H1 (cell line): ENCODE measurements around the gene IGBP1. TPM values are rescaled to one million over a fixed set of nuclear protein-coding genes. Genes with fewer than 3 reads are reported as not detected.

Source experiments
- CTCF ChIA-PET: fragments of 300-600 bp; sonication (Branson Sonifier 250); formaldehyde crosslinking; loops from one replicate; lab custom pipeline; 2021; ENCODE audit not compliant: partially characterized antibody; lab: Charles Lee
- POLR2A ChIA-PET: fragments of 300-600 bp; sonication (Branson Sonifier 250); formaldehyde crosslinking; loops from one replicate; lab custom pipeline; 2021; ENCODE audit warnings: inconsistent platforms; ENCODE audit not compliant: partially characterized antibody; lab: Charles Lee
- DNase-seq, 2 experiments: peaks; one replicate each; pipeline versions ENCODE4 v3.0.0 to v3.0.0-alpha.2; 2010 to 2022; ENCODE audit warnings: low spot score in 2 of 2, low read depth in 1 of 2, mixed read lengths in 1 of 2
- FAIRE-seq: peaks from 2 replicates; lab custom pipeline; 2011; peaks lifted over from hg19 to GRCh38; lab: Jason Lieb, UNC
- H2AFZ ChIP-seq: 2 replicates; pipeline ENCODE4 v1.8.1; 2012; ENCODE audit warnings: low read length, inconsistent platforms
- H2AK5ac ChIP-seq: 2 replicates; pipeline ENCODE4 v1.6.1; 2013; ENCODE audit warnings: low read depth, low read length
- H2BK120ac ChIP-seq: replicated peaks from 2 replicates; pipeline ENCODE3; 2013; ENCODE audit warnings: low read depth, low read length, inconsistent platforms
- H2BK12ac ChIP-seq: 2 replicates; pipeline ENCODE4 v1.6.1; 2013; ENCODE audit warnings: low read depth, low read length
- H2BK15ac ChIP-seq: 2 replicates; pipeline ENCODE4 v1.6.1; 2013; ENCODE audit warnings: low read length
- H2BK20ac ChIP-seq: 2 replicates; pipeline ENCODE4 v1.6.1; 2013; ENCODE audit warnings: low read length
- H2BK5ac ChIP-seq: 2 replicates; pipeline ENCODE4 v1.6.1; 2013; ENCODE audit warnings: low read depth, low read length
- H3K14ac ChIP-seq: 2 replicates; pipeline ENCODE4 v1.6.1; 2013; ENCODE audit warnings: inconsistent platforms; ENCODE audit not compliant: insufficient read length
- H3K18ac ChIP-seq: 2 replicates; pipeline ENCODE4 v1.6.1; 2013; ENCODE audit warnings: low read length; ENCODE audit errors: extremely low read depth
- H3K23ac ChIP-seq: 2 replicates; pipeline ENCODE4 v1.6.1; 2013; ENCODE audit warnings: inconsistent platforms; ENCODE audit not compliant: insufficient read length
- H3K23me2 ChIP-seq: 2 replicates; pipeline ENCODE4 v1.6.1; 2013; ENCODE audit warnings: low read depth, low read length
- H3K27ac ChIP-seq: 2 replicates; pipeline ENCODE4 v1.6.1; 2011; ENCODE audit warnings: low read depth, low read length, inconsistent platforms
- H3K27me3 ChIP-seq, 4 experiments: replicated peaks in 1 of 4; 1 replicate in 1 of 4; 2 replicates in 3 of 4; pipeline versions ENCODE4 v1.6.1 to v1.8.1; 2011 to 2013; ENCODE audit warnings: low read length in 3 of 4, mild to moderate bottlenecking in 3 of 4, inconsistent platforms in 2 of 4, mixed read lengths in 2 of 4, moderate library complexity in 1 of 4; ENCODE audit not compliant: control insufficient read depth in 3 of 4, insufficient read depth in 3 of 4; ENCODE audit errors: extremely low read depth in 1 of 4
- H3K36me3 ChIP-seq, 4 experiments: 2 replicates each; pipeline versions ENCODE4 v1.6.1 to v1.8.1; 2011 to 2013; ENCODE audit warnings: mild to moderate bottlenecking in 4 of 4, low read length in 3 of 4, moderate library complexity in 2 of 4, control low read depth in 1 of 4, inconsistent platforms in 1 of 4; ENCODE audit not compliant: insufficient read depth in 4 of 4, control insufficient read depth in 2 of 4
- H3K4ac ChIP-seq: replicated peaks from 2 replicates; pipeline ENCODE3; 2013; ENCODE audit warnings: low read length, low read depth, mixed read lengths, inconsistent platforms; ENCODE audit not compliant: insufficient read length
- H3K4me1 ChIP-seq, 4 experiments: replicated peaks in 1 of 4; 1 replicate in 1 of 4; 2 replicates in 3 of 4; pipeline versions ENCODE4 v1.6.1 to v1.8.1; 2011 to 2013; ENCODE audit warnings: low read length in 3 of 4, inconsistent platforms in 2 of 4, mixed read lengths in 1 of 4; ENCODE audit not compliant: insufficient read depth in 4 of 4, control insufficient read depth in 3 of 4
- H3K4me2 ChIP-seq, 2 experiments: 2 replicates each; pipeline versions ENCODE4 v1.6.1 to v1.8.1; 2011 to 2013; ENCODE audit warnings: low read depth in 2 of 2, low read length in 2 of 2, control low read depth in 1 of 2, inconsistent platforms in 1 of 2, mild to moderate bottlenecking in 1 of 2; ENCODE audit not compliant: insufficient read depth in 1 of 2
- H3K4me3 ChIP-seq, 4 experiments: fragments of 200-600, 300-600 bp in 1 of 4; sonication (generic), shearing (Covaris generic), sonication (Bioruptor Twin) in 1 of 4; 2 replicates each; pipeline versions ENCODE4 v1.5.1 to v1.8.1; 2011 to 2016; ENCODE audit warnings: low read length in 4 of 4, low read depth in 3 of 4, control low read depth in 2 of 4, inconsistent platforms in 2 of 4, mild to moderate bottlenecking in 2 of 4, mixed read lengths in 1 of 4, moderate library complexity in 1 of 4; ENCODE audit not compliant: insufficient read depth in 2 of 4; ENCODE audit errors: extremely low read depth in 1 of 4
- H3K56ac ChIP-seq: replicated peaks from 2 replicates; pipeline ENCODE3; 2013; ENCODE audit warnings: low read depth, mild to moderate bottlenecking, mixed read lengths, low read length, inconsistent platforms; ENCODE audit not compliant: insufficient read length
- H3K79me1 ChIP-seq: 2 replicates; pipeline ENCODE4 v1.6.1; 2013; ENCODE audit warnings: low read depth, low read length, control low read depth
- H3K79me2 ChIP-seq, 2 experiments: 2 replicates each; pipeline versions ENCODE4 v1.6.1 to v1.8.1; 2012 to 2013; ENCODE audit warnings: low read length in 2 of 2, mild to moderate bottlenecking in 2 of 2, inconsistent platforms in 1 of 2; ENCODE audit not compliant: insufficient read depth in 2 of 2, control insufficient read depth in 1 of 2
- H3K9ac ChIP-seq, 4 experiments: replicated peaks in 1 of 4; 1 replicate in 1 of 4; 2 replicates in 3 of 4; pipeline versions ENCODE4 v1.6.1 to v1.8.1; 2011 to 2013; ENCODE audit warnings: low read depth in 3 of 4, low read length in 3 of 4, control low read depth in 2 of 4, mild to moderate bottlenecking in 2 of 4, moderate library complexity in 2 of 4, inconsistent platforms in 1 of 4; ENCODE audit errors: extremely low read depth in 1 of 4
- H3K9me3 ChIP-seq, 2 experiments: 2 replicates each; pipeline versions ENCODE4 v1.6.1 to v1.8.1; 2012 to 2013; ENCODE audit warnings: mild to moderate bottlenecking in 2 of 2, moderate library complexity in 2 of 2, control low read depth in 1 of 2, inconsistent platforms in 1 of 2, low read depth in 1 of 2, low read length in 1 of 2, mixed read lengths in 1 of 2; ENCODE audit not compliant: insufficient read depth in 2 of 2
- H4K20me1 ChIP-seq, 2 experiments: replicated peaks in 1 of 2; 2 replicates each; pipeline versions ENCODE3 to v1.8.1; 2011 to 2013; ENCODE audit warnings: inconsistent platforms in 2 of 2, low read length in 2 of 2, mild to moderate bottlenecking in 1 of 2; ENCODE audit not compliant: insufficient read depth in 2 of 2, control insufficient read depth in 1 of 2
- H4K5ac ChIP-seq: 2 replicates; pipeline ENCODE4 v1.6.1; 2013; ENCODE audit warnings: low read length, low read depth, mixed read lengths, inconsistent platforms; ENCODE audit not compliant: insufficient read length
- H4K8ac ChIP-seq: 2 replicates; pipeline ENCODE4 v1.8.0; 2013; ENCODE audit warnings: mild to moderate bottlenecking, moderate library complexity, low read length, inconsistent platforms; ENCODE audit not compliant: insufficient read depth; ENCODE audit errors: extremely low read depth
- H4K91ac ChIP-seq: replicated peaks from 2 replicates; pipeline ENCODE3; 2013; ENCODE audit warnings: low read length, mixed read lengths, inconsistent platforms; ENCODE audit not compliant: insufficient read length
- BCL11A ChIP-seq, 2 experiments: IDR thresholded peaks; one replicate each; pipeline ENCODE4 v1.6.1; 2011; ENCODE audit warnings: low read depth in 2 of 2, low read length in 2 of 2, mild to moderate bottlenecking in 2 of 2
- CEBPB ChIP-seq: IDR thresholded peaks from 2 replicates; pipeline ENCODE4 v1.6.1; 2012; ENCODE audit warnings: low read depth, low read length
- GTF2F1 ChIP-seq: IDR thresholded peaks from 2 replicates; pipeline ENCODE4 v1.6.1; 2012; ENCODE audit warnings: low read depth, low read length, improper control_type of control experiment, borderline replicate concordance
- HDAC2 ChIP-seq, 2 experiments: fragments of 300-600 bp in 1 of 2; sonication (generic) in 1 of 2; IDR thresholded peaks; 2 replicates each; pipeline ENCODE4 v1.6.1; 2011 to 2012; ENCODE audit warnings: low read depth in 2 of 2, low read length in 2 of 2, mild to moderate bottlenecking in 2 of 2, moderate library complexity in 2 of 2, borderline replicate concordance in 1 of 2, inconsistent platforms in 1 of 2
- JUND ChIP-seq: IDR thresholded peaks from 2 replicates; pipeline ENCODE4 v1.6.1; 2011; ENCODE audit warnings: mild to moderate bottlenecking, improper control_type of control experiment, low read length
- KDM4A ChIP-seq: IDR thresholded peaks from one replicate; pipeline ENCODE4 v1.7.1; 2012; ENCODE audit warnings: low read depth, mild to moderate bottlenecking, moderate library complexity, low read length, inconsistent platforms; ENCODE audit not compliant: severe bottlenecking
- POLR2A ChIP-seq, 2 experiments: IDR thresholded peaks; 1 replicate in 1 of 2; 2 replicates in 1 of 2; pipeline ENCODE4 v1.6.1; 2011; ENCODE audit warnings: low read depth in 2 of 2, low read length in 2 of 2, mild to moderate bottlenecking in 2 of 2; ENCODE audit errors: control extremely low read depth in 1 of 2
- RAD21 ChIP-seq, 2 experiments: IDR thresholded peaks in 1 of 2; conservative IDR thresholded peaks in 1 of 2; 2 replicates each; pipeline ENCODE4 v1.6.1; 2011; ENCODE audit warnings: low read depth in 2 of 2, low read length in 2 of 2, improper control_type of control experiment in 1 of 2, inconsistent platforms in 1 of 2, mild to moderate bottlenecking in 1 of 2, moderate library complexity in 1 of 2
- SIRT6 ChIP-seq: IDR thresholded peaks from one replicate; pipeline ENCODE4 v1.7.1; 2012; ENCODE audit warnings: low read length, inconsistent platforms
- SP1 ChIP-seq: IDR thresholded peaks from 2 replicates; pipeline ENCODE4 v1.6.1; 2011; ENCODE audit warnings: low read depth, low read length
- SUZ12 ChIP-seq: fragments of 200-600 bp; sonication (generic); IDR thresholded peaks from 2 replicates; pipeline ENCODE4 v1.6.1; 2012; ENCODE audit warnings: mild to moderate bottlenecking, inconsistent platforms, low read length, moderate library complexity, mixed read lengths
- WGBS, 2 experiments: shearing (Covaris generic) in 1 of 2; methylation state at CpG; one replicate each; pipeline versions ENCODE4 v1.1.6 to v1.1.7; 2013 to 2015; ENCODE audit warnings: low lambda C conversion rate in 2 of 2, mixed read lengths in 2 of 2, inconsistent platforms in 1 of 2, low coverage in 1 of 2, missing lambda C conversion rate in 1 of 2; ENCODE audit not compliant: insufficient replicate concordance in 2 of 2, insufficient coverage in 1 of 2, insufficient read length in 1 of 2; ENCODE audit errors: extremely low coverage in 1 of 2, missing lambda C conversion rate in 1 of 2; 5-methylcytosine and 5-hydroxymethylcytosine counted together
- polyA plus RNA-seq, 7 experiments: library from polyadenylated mRNA; depleted of rRNA in 3 of 7; stranded (reverse) in 5 of 7; unstranded in 2 of 7; fragments of >200 nt in 5 of 7; fragments of 200-250 nt in 2 of 7; gene quantifications; 1 replicate in 5 of 7; 2 replicates in 1 of 7; 4 replicates in 1 of 7; pipeline versions ENCODE4 v1.2.1 to v1.2.3, GENCODE V29; 2011 to 2013; ENCODE audit warnings: missing spikeins in 2 of 7, mixed read lengths in 2 of 7
- total RNA-seq: library from RNA; stranded (reverse); fragmentation: NEBNext Ultra II Directional; extraction: Animal tissue kit (Norgen Biotek cat#: 25700); gene quantifications from 2 replicates; pipeline ENCODE4 v1.2.1, GENCODE V29; 2021

Gene IGBP1
- total and polyA plus RNA-seq, 2 of the 8 experiments (the other 6 are each of a cell fraction or from before 2014, with no cell fraction given): 41.3 to 45.4 TPM

GRCh38 chrX:70166601-70167590 is 33.6 kb downstream of the IGBP1 start:
- Histone ChIP-seq H4K5ac (no peak overlapping the region), H2AK5ac (no peak overlapping the region), H3K23me2 (no peaks in the 10 kb centered on the region), H3K4me1 (peaks cover 1 to 14% (median 5%) of the 10 kb centered on the region in 4 experiments; a peak in 3 of 7 replicates), H3K79me1 (no peaks in the 10 kb centered on the region), H2AFZ (no peak overlapping the region), H3K36me3 (peaks cover 0 to 14% (median 6%) of the 10 kb centered on the region in 4 experiments; a peak in 5 of 8 replicates), H3K9ac (no peak overlapping the region), H3K79me2 (no peaks in the 10 kb centered on the region), H2BK120ac (no peak overlapping the region), H2BK20ac (no peak overlapping the region), H2BK12ac (no peak overlapping the region), H4K91ac (no peak overlapping the region), H3K4me3 (no peak overlapping the region), H3K9me3 (no peaks in the 10 kb centered on the region), H3K4me2 (no peak overlapping the region), H3K18ac (no peak overlapping the region), H3K14ac (no peak overlapping the region), H4K8ac (no peak overlapping the region), H3K27ac (no peak overlapping the region), H3K23ac (no peak overlapping the region), H2BK15ac (no peak overlapping the region), H3K56ac (no peak overlapping the region), H4K20me1 (no peaks in the 10 kb centered on the region), H3K4ac (no peak overlapping the region), H2BK5ac (no peak overlapping the region), H3K27me3 (no peaks in the 10 kb centered on the region)
- ChIA-PET CTCF (interaction anchor here (0.5 to 1.2 kb wide), 3 partner anchors 16 to 108 kb away, joined by 3 to 4 read pairs (median 3); no protein-coding TSS in a partner anchor), POLR2A (interaction anchor here (1.2 to 1.4 kb wide), 2 partner anchors 19 to 31 kb away, joined by 3 read pairs; no protein-coding TSS in a partner anchor)
- no peak for FAIRE-seq
- WGBS, 2 experiments: 85% methylated on average over 12 of the region's 19 CpGs; no CpG with 5 or more reads in 1 of the 2 experiments
- no peak for DNase-seq
- TF ChIP-seq JUND (no peak), POLR2A (IDR thresholded peaks at IDR 0.05; ENCODE audit: control extremely low read depth in 1 of 2, low read depth in 2 of 2, low read length in 2 of 2) (no peak), GTF2F1 (no peak), BCL11A (IDR thresholded peaks at IDR 0.05; ENCODE audit: low read depth in 2 of 2, low read length in 2 of 2) (no peak), SUZ12 (no peak), HDAC2 (IDR thresholded peaks at IDR 0.05; ENCODE audit: borderline replicate concordance in 1 of 2, low read depth in 2 of 2, low read length in 2 of 2) (no peak), SP1 (no peak), SIRT6 (no peak), KDM4A (no peak), CEBPB (no peak), RAD21 (IDR thresholded peaks at IDR 0.05 in 1 of 2, conservative IDR thresholded peaks at IDR 0.05 in 1 of 2; ENCODE audit: low read depth in 2 of 2, low read length in 2 of 2) (no peak)
